ENCODE measurements around the gene PHAF1. TPM values are rescaled to one million over a fixed set of nuclear protein-coding genes. Genes with fewer than 3 reads are reported as not detected.

The PHAF1 gene
- total and polyA plus RNA-seq, 2 of the 13 experiments (the other 11 are each of a cell fraction or from before 2014, with no cell fraction given): 48.3 to 174 TPM

DNA sequence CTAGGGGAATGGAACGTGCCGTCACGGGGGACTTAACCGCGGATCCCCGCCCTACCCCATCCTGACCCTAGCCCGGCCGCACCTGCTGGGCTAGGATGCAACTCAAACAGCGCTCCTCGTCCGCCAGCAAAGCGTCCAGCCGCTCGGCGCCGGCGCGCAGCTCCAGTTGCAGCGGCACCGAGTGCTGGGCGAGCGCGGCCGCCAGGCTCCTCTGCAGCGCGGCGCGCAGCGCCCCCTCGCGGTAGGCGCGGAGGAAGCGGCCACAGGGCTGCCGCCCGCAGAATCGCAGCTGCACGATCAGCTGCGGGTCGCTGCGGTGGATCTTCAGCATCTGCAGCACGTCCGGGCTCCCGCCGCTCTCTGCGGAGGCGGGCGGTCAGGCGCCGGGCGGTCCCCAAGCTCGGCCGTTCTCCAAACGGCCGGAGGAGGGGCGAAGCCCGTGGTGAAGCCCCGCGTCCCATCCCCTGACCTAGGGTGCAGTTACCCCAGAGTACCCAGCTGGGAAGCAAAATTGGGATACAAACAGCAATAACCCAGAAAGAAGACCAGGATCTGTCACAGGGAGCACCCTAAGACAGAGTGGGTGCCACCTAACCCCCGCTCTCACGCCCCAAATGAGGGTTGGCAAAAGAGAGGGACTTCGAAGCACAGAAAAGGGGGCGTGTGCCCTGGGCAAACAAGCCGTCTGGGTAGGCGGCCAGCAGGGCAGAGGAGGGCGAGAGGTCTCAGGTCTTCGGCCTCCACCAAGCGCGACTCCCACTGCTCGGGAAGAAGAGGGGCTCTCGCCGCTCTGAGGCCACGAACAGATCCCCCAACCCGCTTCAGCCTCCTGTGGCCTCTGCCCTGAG is 45.8 kb downstream of the PHAF1 start (continued):
- TF ChIP-seq, protein P1, sequence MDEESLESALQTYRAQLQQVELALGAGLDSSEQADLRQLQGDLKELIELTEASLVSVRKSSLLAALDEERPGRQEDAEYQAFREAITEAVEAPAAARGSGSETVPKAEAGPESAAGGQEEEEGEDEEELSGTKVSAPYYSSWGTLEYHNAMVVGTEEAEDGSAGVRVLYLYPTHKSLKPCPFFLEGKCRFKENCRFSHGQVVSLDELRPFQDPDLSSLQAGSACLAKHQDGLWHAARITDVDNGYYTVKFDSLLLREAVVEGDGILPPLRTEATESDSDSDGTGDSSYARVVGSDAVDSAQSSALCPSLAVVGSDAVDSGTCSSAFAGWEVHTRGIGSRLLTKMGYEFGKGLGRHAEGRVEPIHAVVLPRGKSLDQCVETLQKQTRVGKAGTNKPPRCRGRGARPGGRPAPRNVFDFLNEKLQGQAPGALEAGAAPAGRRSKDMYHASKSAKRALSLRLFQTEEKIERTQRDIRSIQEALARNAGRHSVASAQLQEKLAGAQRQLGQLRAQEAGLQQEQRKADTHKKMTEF (CRISPR knock-in tag; IDR thresholded peaks at IDR 0.05): peak; percentile 69; the same call in 1 of the 2 replicates
- TF ChIP-seq, protein P2, sequence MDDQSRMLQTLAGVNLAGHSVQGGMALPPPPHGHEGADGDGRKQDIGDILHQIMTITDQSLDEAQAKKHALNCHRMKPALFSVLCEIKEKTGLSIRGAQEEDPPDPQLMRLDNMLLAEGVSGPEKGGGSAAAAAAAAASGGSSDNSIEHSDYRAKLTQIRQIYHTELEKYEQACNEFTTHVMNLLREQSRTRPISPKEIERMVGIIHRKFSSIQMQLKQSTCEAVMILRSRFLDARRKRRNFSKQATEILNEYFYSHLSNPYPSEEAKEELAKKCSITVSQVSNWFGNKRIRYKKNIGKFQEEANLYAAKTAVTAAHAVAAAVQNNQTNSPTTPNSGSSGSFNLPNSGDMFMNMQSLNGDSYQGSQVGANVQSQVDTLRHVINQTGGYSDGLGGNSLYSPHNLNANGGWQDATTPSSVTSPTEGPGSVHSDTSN (CRISPR knock-in tag; IDR thresholded peaks at IDR 0.05; ENCODE audit: borderline replicate concordance): no peak
- peak; percentile 85; the same call in 1 of the 2 replicates for TF ChIP-seq ZNF343 (CRISPR knock-in tag; IDR thresholded peaks at IDR 0.05)
- TF ChIP-seq ZNF205 (CRISPR knock-in tag; IDR thresholded peaks at IDR 0.05): no peak
- TF ChIP-seq GPN1 (CRISPR knock-in tag; IDR thresholded peaks at IDR 0.05; ENCODE audit: borderline replicate concordance): no peak
- TF ChIP-seq ZNF562 (CRISPR knock-in tag; IDR thresholded peaks at IDR 0.05; ENCODE audit: borderline replicate concordance): no peak
- TF ChIP-seq, protein P3, sequence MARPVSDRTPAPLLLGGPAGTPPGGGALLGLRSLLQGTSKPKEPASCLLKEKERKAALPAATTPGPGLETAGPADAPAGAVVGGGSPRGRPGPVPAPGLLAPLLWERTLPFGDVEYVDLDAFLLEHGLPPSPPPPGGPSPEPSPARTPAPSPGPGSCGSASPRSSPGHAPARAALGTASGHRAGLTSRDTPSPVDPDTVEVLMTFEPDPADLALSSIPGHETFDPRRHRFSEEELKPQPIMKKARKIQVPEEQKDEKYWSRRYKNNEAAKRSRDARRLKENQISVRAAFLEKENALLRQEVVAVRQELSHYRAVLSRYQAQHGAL (CRISPR knock-in tag; IDR thresholded peaks at IDR 0.05; ENCODE audit: not compliant biosample characterization): peak; percentile 88
- TF ChIP-seq ZNF224 (CRISPR knock-in tag; IDR thresholded peaks at IDR 0.05): no peak
- TF ChIP-seq SP4 (CRISPR knock-in tag; IDR thresholded peaks at IDR 0.05): peak; percentile 66
- TF ChIP-seq, protein P4, sequence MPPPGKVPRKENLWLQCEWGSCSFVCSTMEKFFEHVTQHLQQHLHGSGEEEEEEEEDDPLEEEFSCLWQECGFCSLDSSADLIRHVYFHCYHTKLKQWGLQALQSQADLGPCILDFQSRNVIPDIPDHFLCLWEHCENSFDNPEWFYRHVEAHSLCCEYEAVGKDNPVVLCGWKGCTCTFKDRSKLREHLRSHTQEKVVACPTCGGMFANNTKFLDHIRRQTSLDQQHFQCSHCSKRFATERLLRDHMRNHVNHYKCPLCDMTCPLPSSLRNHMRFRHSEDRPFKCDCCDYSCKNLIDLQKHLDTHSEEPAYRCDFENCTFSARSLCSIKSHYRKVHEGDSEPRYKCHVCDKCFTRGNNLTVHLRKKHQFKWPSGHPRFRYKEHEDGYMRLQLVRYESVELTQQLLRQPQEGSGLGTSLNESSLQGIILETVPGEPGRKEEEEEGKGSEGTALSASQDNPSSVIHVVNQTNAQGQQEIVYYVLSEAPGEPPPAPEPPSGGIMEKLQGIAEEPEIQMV (CRISPR knock-in tag; IDR thresholded peaks at IDR 0.05; ENCODE audit: low read depth): peak; percentile 78; the same call in 1 of the 2 replicates
- 0 out of 2 replicates have a peak, but pooled peaks have one; percentile 47 for TF ChIP-seq ZNF383 (CRISPR knock-in tag; IDR thresholded peaks at IDR 0.05; ENCODE audit: borderline replicate concordance)
- TF ChIP-seq ZBTB38 (CRISPR knock-in tag; IDR thresholded peaks at IDR 0.05): peak; percentile 91
- TF ChIP-seq ZNF777 (CRISPR knock-in tag; IDR thresholded peaks at IDR 0.05): peak; percentile 60; the same call in 1 of the 2 replicates
- TF ChIP-seq, protein P5, sequence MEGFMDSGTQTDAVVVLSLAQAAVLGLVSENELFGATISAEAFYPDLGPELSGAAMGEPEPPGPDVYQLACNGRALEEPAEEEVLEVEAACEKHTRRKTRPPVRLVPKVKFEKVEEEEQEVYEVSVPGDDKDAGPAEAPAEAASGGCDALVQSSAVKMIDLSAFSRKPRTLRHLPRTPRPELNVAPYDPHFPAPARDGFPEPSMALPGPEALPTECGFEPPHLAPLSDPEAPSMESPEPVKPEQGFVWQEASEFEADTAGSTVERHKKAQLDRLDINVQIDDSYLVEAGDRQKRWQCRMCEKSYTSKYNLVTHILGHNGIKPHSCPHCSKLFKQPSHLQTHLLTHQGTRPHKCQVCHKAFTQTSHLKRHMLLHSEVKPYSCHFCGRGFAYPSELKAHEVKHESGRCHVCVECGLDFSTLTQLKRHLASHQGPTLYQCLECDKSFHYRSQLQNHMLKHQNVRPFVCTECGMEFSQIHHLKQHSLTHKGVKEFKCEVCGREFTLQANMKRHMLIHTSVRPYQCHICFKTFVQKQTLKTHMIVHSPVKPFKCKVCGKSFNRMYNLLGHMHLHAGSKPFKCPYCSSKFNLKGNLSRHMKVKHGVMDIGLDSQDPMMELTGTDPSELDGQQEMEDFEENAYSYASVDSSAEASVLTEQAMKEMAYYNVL (CRISPR knock-in tag; IDR thresholded peaks at IDR 0.05; ENCODE audit: borderline replicate concordance): peak; percentile 32; the same call in 1 of the 2 replicates
- TF ChIP-seq, protein P6, sequence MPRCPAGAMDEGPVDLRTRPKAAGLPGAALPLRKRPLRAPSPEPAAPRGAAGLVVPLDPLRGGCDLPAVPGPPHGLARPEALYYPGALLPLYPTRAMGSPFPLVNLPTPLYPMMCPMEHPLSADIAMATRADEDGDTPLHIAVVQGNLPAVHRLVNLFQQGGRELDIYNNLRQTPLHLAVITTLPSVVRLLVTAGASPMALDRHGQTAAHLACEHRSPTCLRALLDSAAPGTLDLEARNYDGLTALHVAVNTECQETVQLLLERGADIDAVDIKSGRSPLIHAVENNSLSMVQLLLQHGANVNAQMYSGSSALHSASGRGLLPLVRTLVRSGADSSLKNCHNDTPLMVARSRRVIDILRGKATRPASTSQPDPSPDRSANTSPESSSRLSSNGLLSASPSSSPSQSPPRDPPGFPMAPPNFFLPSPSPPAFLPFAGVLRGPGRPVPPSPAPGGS (CRISPR knock-in tag; IDR thresholded peaks at IDR 0.05): peak; percentile 43; the same call in 1 of the 2 replicates
- no peak for TF ChIP-seq ZNF878 (CRISPR knock-in tag; IDR thresholded peaks at IDR 0.05)
- TF ChIP-seq, protein P7, sequence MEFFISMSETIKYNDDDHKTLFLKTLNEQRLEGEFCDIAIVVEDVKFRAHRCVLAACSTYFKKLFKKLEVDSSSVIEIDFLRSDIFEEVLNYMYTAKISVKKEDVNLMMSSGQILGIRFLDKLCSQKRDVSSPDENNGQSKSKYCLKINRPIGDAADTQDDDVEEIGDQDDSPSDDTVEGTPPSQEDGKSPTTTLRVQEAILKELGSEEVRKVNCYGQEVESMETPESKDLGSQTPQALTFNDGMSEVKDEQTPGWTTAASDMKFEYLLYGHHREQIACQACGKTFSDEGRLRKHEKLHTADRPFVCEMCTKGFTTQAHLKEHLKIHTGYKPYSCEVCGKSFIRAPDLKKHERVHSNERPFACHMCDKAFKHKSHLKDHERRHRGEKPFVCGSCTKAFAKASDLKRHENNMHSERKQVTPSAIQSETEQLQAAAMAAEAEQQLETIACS (CRISPR knock-in tag; IDR thresholded peaks at IDR 0.05): peak; percentile 72; the same call in 1 of the 2 replicates

Data from HepG2 (cell line).